ENCODE data around the gene SCRN2.

SCRN2 gene

GRCh38 chr17:47840742-47841487 is at the start of gene SCRN2:
Gene SCRN2, minus strand, starts transcription at chr17:47841273. Its CDS starts 430 bp downstream, at chr17:47840843.
- peak; percentile 57 to 74 for DNase-seq (ENCODE audit: low read depth in 2 of 2)

GRCh38 chr17:47889734-47890529 is 48.9 kb upstream of the SCRN2 start:
- peak; percentile 79 to 85 for DNase-seq (ENCODE audit: low read depth in 2 of 2)

- no peak for DNase-seq (ENCODE audit: low read depth in 2 of 2)
These were observed 47.2 kb upstream of the SCRN2 start for GRCh38 chr17:47888293-47888692.

GRCh38 chr17:47884905-47885730 is 44.0 kb upstream of the SCRN2 start:
- DNase-seq (ENCODE audit: low read depth in 2 of 2) = no peak

GRCh38 chr17:47884427-47884740 is 43.3 kb upstream of the SCRN2 start:
- DNase-seq (ENCODE audit: low read depth in 2 of 2) = no peak

- DNase-seq (ENCODE audit: low read depth in 2 of 2) = no peak
These were observed 42.7 kb upstream of the SCRN2 start for GRCh38 chr17:47883589-47884426.

GRCh38 chr17:47882695-47883588 is 41.9 kb upstream of the SCRN2 start:
- DNase-seq (ENCODE audit: low read depth in 2 of 2) = no peak

- no peak for DNase-seq (ENCODE audit: low read depth in 2 of 2)
These were observed 41.2 kb upstream of the SCRN2 start for GRCh38 chr17:47882247-47882646.

- DNase-seq (ENCODE audit: low read depth in 2 of 2) = no peak
These were observed 38.8 kb upstream of the SCRN2 start for GRCh38 chr17:47879776-47880454.

GRCh38 chr17:47879028-47879585 is 38.0 kb upstream of the SCRN2 start:
- no peak for DNase-seq (ENCODE audit: low read depth in 2 of 2)

- DNase-seq (ENCODE audit: low read depth in 2 of 2) = no peak
These were observed 37.3 kb upstream of the SCRN2 start for GRCh38 chr17:47878203-47879027.

GRCh38 chr17:47877368-47878034 is 36.4 kb upstream of the SCRN2 start:
- no peak for DNase-seq (ENCODE audit: low read depth in 2 of 2)

- DNase-seq (ENCODE audit: low read depth in 2 of 2) = no peak
These were observed 34.2 kb upstream of the SCRN2 start for GRCh38 chr17:47875011-47875985.

- no peak for DNase-seq (ENCODE audit: low read depth in 2 of 2)
These were observed 32.4 kb upstream of the SCRN2 start for GRCh38 chr17:47873200-47874090.

- no peak for DNase-seq (ENCODE audit: low read depth in 2 of 2)
These were observed 31.6 kb upstream of the SCRN2 start for GRCh38 chr17:47872651-47873161.

Data from stimulated activated CD8-positive, alpha-beta memory T cell treated with anti-CD3 and anti-CD28 coated beads, Interleukin-7, amount 100 ng/mL, for 4 hours (primary cell).